T-cell (primary cell): ENCODE data around the gene LYSMD2. TPM values are rescaled to one million over a fixed set of nuclear protein-coding genes. Genes with fewer than 3 reads are reported as not detected.
A peak's percentile ranks its signal among the peaks of the same experiment; 100 is the strongest.

ENCODE experiments used
- ATAC-seq, 4 experiments: fragments of 200-7000 bp in 3 of 4; fragments of 150-1000 bp in 1 of 4; cut with Tn5 transposase; replicated peaks in 1 of 4; 1 replicate in 3 of 4; 2 replicates in 1 of 4; pipeline ENCODE4 v1.10.0; 2021; ENCODE audit warnings: moderate library complexity in 3 of 4, mild to moderate bottlenecking in 2 of 4, moderate number of reproducible peaks in 1 of 4
- CTCF ChIA-PET, 2 donors: fragments of 300-600 bp; sonication (Branson Sonifier 250); formaldehyde crosslinking; loops; one replicate each; lab custom pipeline; 2022; ENCODE audit warnings: antibody characterized with exemption in 2 of 2; lab: Charles Lee
- POLR2A ChIA-PET, 2 donors: fragments of 300-600 bp; sonication (Branson Sonifier 250); formaldehyde crosslinking; loops; one replicate each; lab custom pipeline; 2022; ENCODE audit warnings: antibody characterized with exemption in 2 of 2; lab: Charles Lee
- DNase-seq, 35 experiments: peaks; one replicate each; pipeline versions ENCODE4 v3.0.0 to v3.0.0-alpha.2; 2013 to 2023
- H3K27ac ChIP-seq: one replicate; pipeline ENCODE4 v1.5.1; 2013; ENCODE audit warnings: low read length
- H3K27me3 ChIP-seq, 2 experiments: replicated peaks in 1 of 2; 1 replicate in 1 of 2; 2 replicates in 1 of 2; pipeline versions ENCODE4 v1.6.1 to v1.7.0; 2013; ENCODE audit warnings: low read length in 1 of 2, mixed read lengths in 1 of 2; ENCODE audit not compliant: control insufficient read depth in 2 of 2, insufficient read depth in 2 of 2; ENCODE audit errors: extremely low read depth in 1 of 2
- H3K36me3 ChIP-seq, 2 donors: 1 replicate in 1 of 2; 2 replicates in 1 of 2; pipeline versions ENCODE4 v1.6.1 to v1.7.0; 2013; ENCODE audit warnings: low read length in 1 of 2; ENCODE audit not compliant: control insufficient read depth in 2 of 2, insufficient read depth in 1 of 2; ENCODE audit errors: extremely low read depth in 1 of 2
- H3K4me1 ChIP-seq, 2 experiments: 1 replicate in 1 of 2; 2 replicates in 1 of 2; pipeline versions ENCODE4 v1.6.1 to v1.7.0; 2013; ENCODE audit warnings: low read length in 2 of 2, mixed read lengths in 1 of 2; ENCODE audit not compliant: insufficient read depth in 2 of 2, control insufficient read depth in 1 of 2; ENCODE audit errors: extremely low read depth in 1 of 2
- H3K4me3 ChIP-seq, 2 donors: 1 replicate in 1 of 2; 2 replicates in 1 of 2; pipeline versions ENCODE4 v1.5.1 to v1.7.0; 2013; ENCODE audit warnings: mild to moderate bottlenecking in 2 of 2, low read length in 1 of 2, moderate library complexity in 1 of 2; ENCODE audit not compliant: control insufficient read depth in 1 of 2; ENCODE audit errors: extremely low read depth in 1 of 2
- H3K9me3 ChIP-seq: 2 replicates; pipeline ENCODE4 v1.7.0; 2013
- H3K27ac Mint-ChIP-seq, 2 donors: one replicate each; pipeline ENCODE4 v1.8.0; 2020 to 2021; ENCODE audit warnings: mild to moderate bottlenecking in 2 of 2, mixed read lengths in 2 of 2
- H3K27me3 Mint-ChIP-seq, 2 donors: one replicate each; pipeline ENCODE4 v1.8.0; 2021 to 2022; ENCODE audit warnings: mixed read lengths in 2 of 2
- H3K36me3 Mint-ChIP-seq: one replicate; pipeline ENCODE4 v1.8.0; 2021; ENCODE audit warnings: mixed read lengths
- H3K4me1 Mint-ChIP-seq, 3 donors: one replicate each; pipeline ENCODE4 v1.8.0; 2020 to 2022; ENCODE audit warnings: mixed read lengths in 3 of 3, mild to moderate bottlenecking in 1 of 3
- H3K4me3 Mint-ChIP-seq, 3 donors: one replicate each; pipeline ENCODE4 v1.8.0; 2020 to 2022; ENCODE audit warnings: mild to moderate bottlenecking in 3 of 3, mixed read lengths in 3 of 3, moderate library complexity in 3 of 3
- H3K9me3 Mint-ChIP-seq, 3 donors: one replicate each; pipeline ENCODE4 v1.8.0; 2020 to 2022; ENCODE audit warnings: mixed read lengths in 3 of 3
- WGBS: methylation state at CpG from one replicate; pipeline ENCODE4 v1.1.5; 2013; ENCODE audit warnings: missing lambda C conversion rate; ENCODE audit not compliant: insufficient coverage; 5-methylcytosine and 5-hydroxymethylcytosine counted together
- total RNA-seq, 35 experiments: library from RNA in 6 of 35; stranded (reverse) in 6 of 35; fragments of 120-200 nt in 1 of 35; gene quantifications; one replicate each; pipeline versions ENCODE4 v1.2.1 to v1.2.4 and lab custom pipeline; 2013 to 2026

Gene LYSMD2
- total RNA-seq, 5 donors from 2014 or later (not counting 1 experiment from before 2014, with no cell fraction given), result 16.6 to 36.2 (median 26.2) TPM

- H3K9me3 Mint-ChIP-seq, result no peaks in the 10 kb centered on the region
- H3K27ac ChIP-seq, result peak overlapping the region; percentile 92
- no peaks in the 10 kb centered on the region for H3K27me3 Mint-ChIP-seq
- ChIA-PET POLR2A (interaction anchor here (0.5 to 0.7 kb wide), 3 partner anchors 49 to 953 kb away, joined by 3 to 10 read pairs (median 3); no protein-coding TSS in a partner anchor), CTCF (interaction anchor here (1.1 to 3.3 kb wide), 5 partner anchors 10 to 86 kb away, joined by 3 to 17 read pairs (median 10); no protein-coding TSS in a partner anchor)
- no peaks in the 10 kb centered on the region for H3K27me3 ChIP-seq
- peak overlapping the region; percentile 35 to 39 for H3K4me3 ChIP-seq
- peak overlapping the region; percentile 79 to 84 (median 83) for H3K4me3 Mint-ChIP-seq
- peaks cover 23% of the 10 kb centered on the region for H3K36me3 Mint-ChIP-seq
- DNase-seq (peak in 28 of 35 experiments; percentile 7 to 80 (median 36)), ATAC-seq (peak; percentile 65 to 81 (median 66))
- no peaks in the 10 kb centered on the region for H3K9me3 ChIP-seq
- peaks cover 87 to 93% (median 91%) of the 10 kb centered on the region in 3 donors for H3K4me1 Mint-ChIP-seq
- peak overlapping the region; percentile 95 to 97 for H3K27ac Mint-ChIP-seq
- 100% methylated on average over 1 of the region's 5 CpGs for WGBS
- peaks cover 51 to 76% of the 10 kb centered on the region in 2 experiments for H3K4me1 ChIP-seq
- H3K36me3 ChIP-seq, result peaks cover 0 to 5% of the 10 kb centered on the region in 2 donors
Measured at GRCh38 chr15:51731549-51732267, 5.7 kb downstream of the LYSMD2 start.

GRCh38 chr15:51727141-51727897 lies 10.1 kb downstream of the LYSMD2 start:
- Histone ChIP-seq H3K27me3 (no peaks in the 10 kb centered on the region), H3K36me3 (peaks cover 0 to 13% of the 10 kb centered on the region in 2 donors), H3K4me3 (no peak overlapping the region), H3K9me3 (no peaks in the 10 kb centered on the region), H3K4me1 (peaks cover 18 to 44% of the 10 kb centered on the region in 2 experiments), H3K27ac (peak overlapping the region; percentile 3)
- Mint-ChIP-seq H3K4me1 (peaks cover 73 to 84% (median 74%) of the 10 kb centered on the region in 3 donors), H3K27ac (peak overlapping the region; percentile 68 to 73), H3K9me3 (no peaks in the 10 kb centered on the region), H3K4me3 (no peak overlapping the region), H3K27me3 (no peaks in the 10 kb centered on the region), H3K36me3 (peaks cover 21% of the 10 kb centered on the region)
- ATAC-seq (peak in 1 of 4 experiments; percentile 28), DNase-seq (peak in 2 of 35 experiments; percentile 18 to 24)
- CTCF ChIA-PET, result no interaction called here
- WGBS, result 95% methylated on average over 3 of the region's 4 CpGs
- POLR2A ChIA-PET, result no interaction called here

GRCh38 chr15:51726302-51727073 lies 11.0 kb downstream of the LYSMD2 start:
- peaks cover 14 to 39% of the 10 kb centered on the region in 2 experiments for H3K4me1 ChIP-seq
- ATAC-seq (peak in 3 of 4 experiments; percentile 82 to 93 (median 88)), DNase-seq (peak in 4 of 35 experiments; percentile 21 to 42 (median 27))
- peaks cover 29% of the 10 kb centered on the region for H3K36me3 Mint-ChIP-seq
- H3K27me3 Mint-ChIP-seq, result no peaks in the 10 kb centered on the region
- peak overlapping the region; percentile 19 to 25 for H3K27ac Mint-ChIP-seq
- H3K4me1 Mint-ChIP-seq, result peaks cover 69 to 82% (median 70%) of the 10 kb centered on the region in 3 donors
- H3K9me3 Mint-ChIP-seq, result no peaks in the 10 kb centered on the region
- H3K4me3 ChIP-seq, result no peak overlapping the region
- H3K27me3 ChIP-seq, result no peaks in the 10 kb centered on the region
- peak overlapping the region in 1 of 3 donors; percentile 21 for H3K4me3 Mint-ChIP-seq
- ChIA-PET POLR2A (no interaction called here), CTCF (no interaction called here)
- H3K9me3 ChIP-seq, result no peaks in the 10 kb centered on the region
- no peak overlapping the region for H3K27ac ChIP-seq
- 76% methylated on average over 4 of the region's 5 CpGs for WGBS
- H3K36me3 ChIP-seq, result peaks cover 0 to 22% of the 10 kb centered on the region in 2 donors

- Mint-ChIP-seq H3K4me1 (peaks cover 53 to 71% (median 56%) of the 10 kb centered on the region in 3 donors), H3K27ac (peak overlapping the region; percentile 48 to 58), H3K4me3 (no peak overlapping the region), H3K9me3 (no peaks in the 10 kb centered on the region), H3K36me3 (peaks cover 34% of the 10 kb centered on the region), H3K27me3 (no peaks in the 10 kb centered on the region)
- POLR2A ChIA-PET, result no interaction called here
- H3K4me3 ChIP-seq, result no peak overlapping the region
- H3K27ac ChIP-seq, result no peak overlapping the region
- H3K4me1 ChIP-seq, result peaks cover 3 to 26% of the 10 kb centered on the region in 2 experiments
- no CpG with 5 or more reads among the region's 1 CpG for WGBS
- peak in 1 of 35 experiments; percentile 12 for DNase-seq
- CTCF ChIA-PET, result interaction anchor here in 1 of 2 donors (1.1 kb wide), 1 partner anchor 52 kb away, joined by 6 read pairs; no protein-coding TSS in a partner anchor
- peaks cover 0 to 37% of the 10 kb centered on the region in 2 donors for H3K36me3 ChIP-seq
- H3K27me3 ChIP-seq, result no peaks in the 10 kb centered on the region
- H3K9me3 ChIP-seq, result no peaks in the 10 kb centered on the region
- no peak for ATAC-seq
Measured at GRCh38 chr15:51724673-51725072, 12.8 kb downstream of the LYSMD2 start.

- no peaks in the 10 kb centered on the region for H3K9me3 Mint-ChIP-seq
- ATAC-seq, result no peak
- no peaks in the 10 kb centered on the region for H3K27me3 Mint-ChIP-seq
- Histone ChIP-seq H3K27ac (no peak overlapping the region), H3K27me3 (no peaks in the 10 kb centered on the region), H3K36me3 (peaks cover 0 to 37% of the 10 kb centered on the region in 2 donors), H3K4me1 (peaks cover 3 to 21% of the 10 kb centered on the region in 2 experiments), H3K9me3 (no peaks in the 10 kb centered on the region), H3K4me3 (no peak overlapping the region)
- DNase-seq, result no peak
- peaks cover 52 to 67% (median 56%) of the 10 kb centered on the region in 3 donors for H3K4me1 Mint-ChIP-seq
- POLR2A ChIA-PET, result no interaction called here
- CTCF ChIA-PET, result no interaction called here
- no peak overlapping the region for H3K4me3 Mint-ChIP-seq
- peaks cover 32% of the 10 kb centered on the region for H3K36me3 Mint-ChIP-seq
- H3K27ac Mint-ChIP-seq, result peak overlapping the region; percentile 31 to 58
- no CpG with 5 or more reads among the region's 2 CpGs for WGBS
Measured at GRCh38 chr15:51724199-51724598, 13.3 kb downstream of the LYSMD2 start.
